Endothelial cell of umbilical vein (primary cell): ENCODE data around the gene DPP6.

Source experiments
- EZH2 ChIP-seq: IDR thresholded peaks from 2 replicates; pipeline ENCODE4 v1.6.1; 2012; ENCODE audit warnings: borderline replicate concordance, low read depth, mild to moderate bottlenecking, moderate library complexity, low read length, inconsistent platforms; ENCODE audit not compliant: severe bottlenecking
- JUN ChIP-seq: IDR thresholded peaks from 2 replicates; pipeline ENCODE4 v1.6.1; 2011; ENCODE audit warnings: borderline replicate concordance, low read depth; ENCODE audit not compliant: insufficient read length, insufficient read depth
- MYC ChIP-seq: IDR thresholded peaks from one replicate; pipeline ENCODE4 v1.6.1; 2011; ENCODE audit warnings: mild to moderate bottlenecking, low read depth, low read length
- POLR2A ChIP-seq: IDR thresholded peaks from 2 replicates; pipeline ENCODE4 v1.6.1; 2012; ENCODE audit warnings: low read depth, mild to moderate bottlenecking, control low read depth, low read length

- TF ChIP-seq MYC (no peak), POLR2A (no peak), JUN (no peak), EZH2 (no peak)
Measured at GRCh38 chr7:154726368-154726767, 674.2 kb downstream of the DPP6 start.
